Suprapubic skin (tissue), 4 donors: ENCODE results near the gene EIF4G3. TPM values are rescaled to one million over a fixed set of nuclear protein-coding genes. Genes with fewer than 3 reads are reported as not detected.

Source experiments
- DNase-seq, 2 donors: peaks; one replicate each; pipeline ENCODE4 v3.0.0-alpha.2; 2019; ENCODE audit warnings: low spot score in 2 of 2
- H3K27ac ChIP-seq: fragments of 200-600 bp; sonication (generic); one replicate; pipeline ENCODE4 v1.5.1; 2019
- H3K27me3 ChIP-seq: fragments of 200-600 bp; sonication (generic); one replicate; pipeline ENCODE4 v1.5.1; 2019
- H3K36me3 ChIP-seq: fragments of 200-600 bp; sonication (generic); one replicate; pipeline ENCODE4 v1.5.1; 2019
- H3K4me1 ChIP-seq: fragments of 200-600 bp; sonication (generic); one replicate; pipeline ENCODE4 v1.5.1; 2019
- H3K4me3 ChIP-seq: fragments of 200-600 bp; sonication (generic); one replicate; pipeline ENCODE4 v1.5.1; 2019; ENCODE audit warnings: mild to moderate bottlenecking
- H3K9me3 ChIP-seq: fragments of 200-600 bp; sonication (generic); one replicate; pipeline ENCODE4 v1.5.1; 2019
- CTCF ChIP-seq, 2 donors: fragments of 200-600 bp in 1 of 2; fragments of 450-650 bp in 1 of 2; sonication (generic) in 1 of 2; IDR thresholded peaks; one replicate each; pipeline ENCODE4 v1.5.1; 2016 to 2019; ENCODE audit warnings: antibody characterized with exemption in 2 of 2, mild to moderate bottlenecking in 1 of 2, moderate library complexity in 1 of 2
- EP300 ChIP-seq: sonication (generic); formaldehyde crosslinking; IDR thresholded peaks from one replicate; pipeline ENCODE4 v1.6.1; 2017; ENCODE audit warnings: antibody characterized with exemption
- POLR2A ChIP-seq, 2 donors: fragments of 450-650 bp; IDR thresholded peaks; one replicate each; pipeline ENCODE4 v1.6.1; 2017; ENCODE audit warnings: antibody characterized with exemption in 2 of 2, mild to moderate bottlenecking in 2 of 2, moderate library complexity in 2 of 2
- POLR2AphosphoS5 ChIP-seq, 3 donors: sonication (generic); formaldehyde crosslinking; IDR thresholded peaks; one replicate each; pipeline ENCODE4 v1.6.1; 2017; ENCODE audit warnings: antibody characterized with exemption in 3 of 3
- WGBS: methylation state at CpG from one replicate; pipeline ENCODE4 v1.1.5; 2018; 5-methylcytosine and 5-hydroxymethylcytosine counted together
- total RNA-seq, 4 donors: library from RNA; depleted of rRNA; stranded (reverse); fragments of >200 nt; gene quantifications; one replicate each; pipeline ENCODE4 v1.1.0, GENCODE V29; 2016

EIF4G3 gene
- total RNA-seq, 4 donors from 2014 or later = 32.9 to 40.6 (median 39.5) TPM

- TF ChIP-seq CTCF (IDR thresholded peaks at IDR 0.05) (no peak), POLR2A (IDR thresholded peaks at IDR 0.05) (no peak), EP300 (no peak), POLR2AphosphoS5 (IDR thresholded peaks at IDR 0.05) (no peak)
- H3K4me1 ChIP-seq = peaks cover 8% of the 10 kb centered on the region
- no peaks in the 10 kb centered on the region for H3K9me3 ChIP-seq
- no peaks in the 10 kb centered on the region for H3K36me3 ChIP-seq
- 90% methylated on average over 5 of the region's 14 CpGs for WGBS
- H3K27me3 ChIP-seq = no peaks in the 10 kb centered on the region
- H3K4me3 ChIP-seq = no peak overlapping the region
- no peak for DNase-seq
- no peak overlapping the region for H3K27ac ChIP-seq
These were observed 141.7 kb downstream of the EIF4G3 start for GRCh38 chr1:21034725-21035628.

GRCh38 chr1:21032741-21033140 is 144.0 kb downstream of the EIF4G3 start:
- no peaks in the 10 kb centered on the region for H3K36me3 ChIP-seq
- 60% methylated on average over 3 of the region's 3 CpGs for WGBS
- TF ChIP-seq CTCF (IDR thresholded peaks at IDR 0.05) (no peak), POLR2A (IDR thresholded peaks at IDR 0.05) (no peak), POLR2AphosphoS5 (IDR thresholded peaks at IDR 0.05) (no peak), EP300 (no peak)
- H3K27me3 ChIP-seq = no peaks in the 10 kb centered on the region
- H3K4me1 ChIP-seq = peaks cover 8% of the 10 kb centered on the region
- H3K4me3 ChIP-seq = no peak overlapping the region
- no peak for DNase-seq
- H3K27ac ChIP-seq = no peak overlapping the region
- H3K9me3 ChIP-seq = no peaks in the 10 kb centered on the region

- DNase-seq = no peak
- no peak overlapping the region for H3K27ac ChIP-seq
- H3K36me3 ChIP-seq = no peaks in the 10 kb centered on the region
- 94% methylated on average over 1 of the region's 1 CpG for WGBS
- H3K4me3 ChIP-seq = no peak overlapping the region
- no peaks in the 10 kb centered on the region for H3K27me3 ChIP-seq
- TF ChIP-seq POLR2A (IDR thresholded peaks at IDR 0.05) (no peak), CTCF (IDR thresholded peaks at IDR 0.05) (no peak), POLR2AphosphoS5 (IDR thresholded peaks at IDR 0.05) (no peak), EP300 (no peak)
- H3K4me1 ChIP-seq = peaks cover 5% of the 10 kb centered on the region
- no peaks in the 10 kb centered on the region for H3K9me3 ChIP-seq
These were observed 146.5 kb downstream of the EIF4G3 start for GRCh38 chr1:21030181-21030580.

GRCh38 chr1:21028520-21029145 is 148.1 kb downstream of the EIF4G3 start:
- H3K27me3 ChIP-seq = no peaks in the 10 kb centered on the region
- no peak for TF ChIP-seq POLR2A (IDR thresholded peaks at IDR 0.05)
- TF ChIP-seq CTCF (IDR thresholded peaks at IDR 0.05) = no peak
- no peak for TF ChIP-seq EP300
- no peak for TF ChIP-seq POLR2AphosphoS5 (IDR thresholded peaks at IDR 0.05)
- no peak overlapping the region for H3K4me3 ChIP-seq
- no peaks in the 10 kb centered on the region for H3K4me1 ChIP-seq
- no peak overlapping the region for H3K27ac ChIP-seq
- DNase-seq = no peak
- no peaks in the 10 kb centered on the region for H3K36me3 ChIP-seq
- H3K9me3 ChIP-seq = no peaks in the 10 kb centered on the region
- WGBS = 95% methylated on average over 12 of the region's 12 CpGs

- Histone ChIP-seq H3K9me3 (no peaks in the 10 kb centered on the region), H3K4me3 (no peak overlapping the region), H3K4me1 (peaks cover 2% of the 10 kb centered on the region), H3K27me3 (no peaks in the 10 kb centered on the region), H3K27ac (no peak overlapping the region), H3K36me3 (no peaks in the 10 kb centered on the region)
- WGBS = 87% methylated on average over 1 of the region's 1 CpG
- DNase-seq = no peak
- TF ChIP-seq CTCF (IDR thresholded peaks at IDR 0.05) (no peak), EP300 (no peak), POLR2AphosphoS5 (IDR thresholded peaks at IDR 0.05) (no peak), POLR2A (IDR thresholded peaks at IDR 0.05) (no peak)
These were observed 148.9 kb downstream of the EIF4G3 start for GRCh38 chr1:21027805-21028204.
